GM15510 (cell line): ENCODE measurements around the gene PKP4.

Experiments used
- POLR2A ChIP-seq: IDR thresholded peaks from 3 replicates; pipeline ENCODE4 v1.6.1; 2011; ENCODE audit warnings: borderline replicate concordance; ENCODE audit not compliant: insufficient read length; ENCODE audit errors: extremely low read depth

PKP4 gene

DNA sequence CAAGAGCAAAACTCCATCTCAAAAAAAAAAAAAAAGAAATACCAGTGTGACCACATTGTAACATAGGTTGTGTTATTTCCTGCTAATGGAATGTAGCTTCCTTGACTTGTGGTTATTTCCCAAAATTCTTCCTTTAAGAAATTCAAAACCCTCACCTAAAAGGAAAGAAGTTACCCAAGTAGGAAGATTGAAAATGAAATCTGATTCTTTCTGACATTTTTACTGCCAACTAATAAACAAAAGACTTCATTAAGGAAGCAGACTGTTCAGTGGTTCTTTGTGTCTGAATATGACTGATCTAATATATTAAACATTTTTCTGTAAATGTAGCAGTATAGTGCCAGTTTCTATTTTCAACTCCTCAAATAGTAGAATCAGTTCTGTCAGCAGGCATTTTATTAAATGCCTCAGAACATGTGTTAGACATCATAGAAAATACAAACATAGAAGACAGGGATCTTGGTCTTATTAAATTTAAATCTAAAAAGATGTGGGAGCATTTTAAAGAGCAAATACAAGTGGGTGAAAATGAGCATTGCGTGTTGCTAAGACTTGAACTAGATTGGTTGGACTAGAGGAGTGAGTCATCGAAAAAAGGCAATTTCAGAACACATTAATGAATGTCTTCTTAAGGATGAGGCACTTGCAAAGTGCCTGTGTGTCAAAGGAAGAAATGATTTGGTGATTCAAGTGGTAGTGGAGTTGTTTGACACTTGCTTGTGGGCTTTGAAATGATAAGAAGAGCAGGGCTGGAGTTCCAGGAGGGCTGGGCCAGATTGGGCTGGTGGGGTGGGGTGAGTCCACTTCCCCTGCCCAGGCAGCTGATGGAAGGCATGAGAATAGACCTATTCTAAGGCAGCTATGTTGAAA, 53.4 kb downstream of the PKP4 start:
- no peak for TF ChIP-seq POLR2A

DNA sequence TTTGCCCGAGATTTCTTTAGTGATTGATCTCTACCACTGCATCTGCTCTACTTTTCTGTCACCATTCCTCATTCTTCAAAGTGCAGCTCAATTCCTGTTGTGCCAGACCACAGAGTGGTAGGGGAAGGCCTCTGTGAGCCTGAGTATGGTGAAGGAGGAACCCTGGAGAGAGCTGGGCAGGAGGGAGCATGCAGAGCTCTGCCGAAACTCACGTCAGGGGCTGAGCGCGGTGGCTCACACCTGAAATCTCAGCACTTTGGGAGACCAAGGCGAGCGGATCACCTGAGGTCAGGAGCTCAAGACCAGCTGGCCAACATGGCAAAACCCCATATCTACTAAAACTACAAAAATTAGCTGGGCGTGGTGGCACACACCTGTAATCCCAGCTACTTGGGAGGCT, 54.1 kb downstream of the PKP4 start:
- no peak for TF ChIP-seq POLR2A

DNA sequence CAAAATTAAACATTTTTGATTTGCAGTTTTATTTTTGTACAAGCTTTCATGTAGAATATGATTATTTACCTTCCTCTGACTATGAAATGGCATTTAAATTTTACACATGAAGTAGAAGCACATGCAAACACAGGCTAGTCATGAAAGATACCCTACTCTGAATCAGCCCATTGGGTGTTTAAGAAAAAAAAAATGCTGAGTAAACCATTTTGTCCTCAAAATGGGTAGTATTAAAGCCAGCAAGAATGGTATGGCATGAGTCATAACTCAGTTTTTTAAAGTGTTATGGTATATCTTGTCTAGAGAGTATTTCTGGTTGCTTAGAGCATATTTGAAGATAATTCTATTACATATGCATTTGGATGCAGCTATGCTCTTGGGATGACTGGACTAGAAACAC, 55.0 kb downstream of the PKP4 start:
- no peak for TF ChIP-seq POLR2A

GRCh38 chr2:158512323-158512722, 55.6 kb downstream of the PKP4 start:
- no peak for TF ChIP-seq POLR2A

- no peak for TF ChIP-seq POLR2A
These were observed 57.1 kb downstream of the PKP4 start for GRCh38 chr2:158513841-158514240.

GRCh38 chr2:158518084-158518483, 61.3 kb downstream of the PKP4 start:
- no peak for TF ChIP-seq POLR2A

GRCh38 chr2:158519481-158519880, 62.7 kb downstream of the PKP4 start:
- no peak for TF ChIP-seq POLR2A

DNA sequence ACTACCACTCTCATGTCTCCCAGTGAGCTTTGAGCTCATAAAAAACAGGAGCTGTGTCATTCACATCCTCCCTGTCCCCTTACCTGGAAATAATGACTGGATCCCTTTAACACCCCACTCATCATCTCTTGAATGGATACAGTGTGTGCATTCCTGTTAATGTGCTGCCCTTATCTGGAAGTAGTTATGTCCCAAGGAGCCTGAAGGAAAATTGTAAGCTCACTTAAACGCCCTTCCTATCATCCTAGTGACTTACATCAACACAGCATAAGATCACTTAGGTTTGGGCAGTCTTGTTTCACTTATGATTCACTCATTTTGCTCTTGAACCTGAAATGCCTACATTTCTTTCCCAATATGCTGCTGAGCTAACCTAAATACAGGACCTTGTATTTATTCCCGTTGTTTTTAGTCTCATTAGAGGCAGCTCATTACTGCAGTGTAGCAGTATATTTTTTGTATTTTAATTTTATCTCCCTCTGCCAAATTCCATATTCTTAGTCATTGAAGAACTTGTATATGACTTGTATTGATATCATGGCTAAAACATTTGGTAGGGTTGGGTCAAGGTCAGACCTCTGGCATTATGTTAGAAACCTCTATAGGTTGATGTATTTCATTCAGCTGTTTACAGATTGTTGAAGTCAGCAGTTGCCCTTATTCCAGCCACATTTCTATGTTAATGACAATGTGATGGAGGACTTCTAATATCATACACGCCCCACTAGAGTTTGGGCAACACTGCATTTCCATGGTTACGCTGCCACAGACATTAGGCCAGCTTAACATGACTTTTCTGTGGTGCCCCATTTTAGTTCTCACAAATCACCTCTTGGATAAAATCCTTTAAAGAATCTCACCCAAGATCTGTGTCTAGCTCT, 72.9 kb downstream of the PKP4 start:
- TF ChIP-seq POLR2A: no peak

DNA sequence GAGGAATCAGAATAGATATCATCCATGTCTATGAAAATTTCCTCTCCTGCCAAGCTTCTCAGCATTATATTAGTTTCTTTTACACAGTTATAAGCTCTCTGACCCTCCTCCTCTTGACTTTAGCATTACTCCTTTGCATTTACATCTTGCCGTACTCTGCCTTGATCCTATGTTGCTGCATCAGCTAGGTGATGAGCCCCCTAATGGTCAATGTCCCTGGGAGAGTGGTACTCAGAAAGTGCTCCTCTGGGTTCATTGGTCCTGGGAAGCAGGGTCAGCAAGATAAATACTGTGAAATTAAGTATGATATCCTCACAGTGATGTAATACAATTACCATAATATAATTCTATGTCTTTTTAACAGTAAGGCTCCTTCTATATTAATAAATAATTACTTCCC, 74.1 kb downstream of the PKP4 start:
- no peak for TF ChIP-seq POLR2A

DNA sequence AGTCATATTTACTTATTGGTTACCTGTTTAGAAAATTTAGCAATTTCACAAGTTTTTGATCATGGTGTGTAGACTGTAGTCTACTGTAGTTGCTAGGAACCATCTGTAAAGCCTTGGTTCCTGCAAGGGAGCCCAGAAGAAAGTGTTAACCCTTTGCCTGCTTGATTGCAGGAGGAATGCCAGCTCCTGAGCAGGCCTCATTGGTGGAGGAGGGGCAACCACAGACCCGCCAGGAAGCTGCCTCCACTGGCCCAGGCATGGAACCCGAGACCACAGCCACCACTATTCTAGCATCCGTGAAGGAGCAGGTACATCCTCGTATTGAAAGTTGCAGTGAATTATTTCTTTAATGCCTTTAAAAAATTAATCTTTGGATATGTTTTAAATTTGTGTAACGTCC, 76.3 kb downstream of the PKP4 start:
- TF ChIP-seq POLR2A: no peak

DNA sequence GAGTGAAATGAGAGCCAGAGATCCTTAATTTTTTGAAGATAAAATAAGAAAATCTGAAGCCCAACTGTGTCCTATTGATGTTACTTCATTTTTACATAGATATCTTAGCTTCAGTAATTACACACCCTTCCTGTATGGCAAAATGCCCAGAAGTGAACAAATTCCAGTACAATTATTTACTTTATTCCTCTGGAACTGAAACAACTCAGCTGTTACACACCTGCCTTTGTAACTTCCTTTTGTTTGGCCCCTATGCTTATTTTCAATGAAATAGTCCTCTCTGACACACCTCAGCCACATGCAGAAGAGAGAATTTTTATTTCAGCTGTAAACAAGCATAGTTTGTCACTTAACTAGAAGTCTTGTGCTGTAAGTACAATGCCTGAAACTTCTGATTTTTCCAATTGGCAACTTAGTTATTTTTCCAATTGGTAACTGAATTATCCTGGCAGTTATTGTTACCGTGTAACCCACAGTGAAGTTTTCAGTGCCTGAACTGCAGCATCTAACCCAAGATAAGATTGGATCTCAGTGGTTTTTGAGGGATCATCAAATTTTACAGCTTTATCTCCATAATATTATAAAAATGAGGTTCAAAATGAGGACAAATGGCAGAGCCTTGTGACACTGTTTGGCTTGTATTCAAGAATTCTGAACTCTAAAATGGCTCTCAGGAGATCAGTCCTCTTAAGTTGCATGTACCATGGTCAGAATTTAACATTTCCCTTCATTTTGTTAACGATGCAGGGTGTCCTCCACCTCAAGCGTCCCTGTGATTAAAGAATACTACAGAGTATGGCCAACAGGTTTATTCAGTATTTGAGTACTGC, 82.6 kb downstream of the PKP4 start:
- TF ChIP-seq POLR2A: no peak

- no peak for TF ChIP-seq POLR2A
These were observed 85.8 kb downstream of the PKP4 start for GRCh38 chr2:158542577-158542976.

DNA sequence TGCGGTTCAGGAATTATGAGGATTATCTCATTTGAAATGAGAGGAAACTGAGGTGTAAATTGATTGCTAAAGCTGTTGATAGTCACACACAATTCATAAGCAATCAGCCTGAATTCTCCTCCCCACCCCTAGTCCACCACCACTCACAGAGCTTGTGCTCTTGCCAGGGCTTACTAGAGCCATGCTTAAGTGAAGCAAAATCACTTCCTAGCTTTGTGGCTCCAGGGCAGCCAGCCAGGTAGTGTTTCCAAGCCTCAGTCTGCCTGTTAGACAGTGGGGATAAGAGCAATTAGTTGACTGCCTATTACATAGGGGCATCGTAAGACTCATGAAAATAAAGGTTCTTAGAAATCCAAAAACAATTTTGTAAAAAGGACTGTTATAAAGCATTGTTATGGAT, 87.2 kb downstream of the PKP4 start:
- TF ChIP-seq POLR2A: no peak

DNA sequence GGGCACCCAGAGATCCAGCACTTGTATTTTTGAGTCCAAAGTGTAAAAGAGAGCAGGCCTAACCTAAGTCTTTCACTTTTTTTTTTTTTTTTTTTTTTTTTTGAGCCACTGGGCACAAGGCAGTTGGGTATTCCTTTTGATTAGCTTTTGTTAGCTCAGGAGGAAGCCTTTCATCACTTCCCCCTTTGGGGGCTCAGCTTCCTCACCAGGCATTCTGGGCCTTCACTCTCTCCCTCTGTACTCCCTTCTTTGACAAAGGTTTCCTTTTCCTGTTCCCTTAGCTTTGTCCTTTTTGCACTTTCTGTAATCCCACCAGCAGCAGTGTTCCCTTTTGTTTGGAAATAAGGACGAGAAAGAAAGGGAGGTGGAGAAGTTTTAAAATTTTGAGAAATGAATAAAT, 88.2 kb downstream of the PKP4 start:
- TF ChIP-seq POLR2A: no peak
